H9 (cell line): Measurements from ENCODE around the gene LNX2. TPM values are rescaled to one million over a fixed set of nuclear protein-coding genes. Genes with fewer than 3 reads are reported as not detected.

ENCODE experiments used
- DNase-seq: peaks from one replicate; pipeline ENCODE4 v3.0.0-alpha.2; 2017
- H2AFZ ChIP-seq: one replicate; pipeline ENCODE4 v1.6.1; 2013; ENCODE audit warnings: mild to moderate bottlenecking, low read length, control low read depth, moderate library complexity
- H2AK5ac ChIP-seq: 2 replicates; pipeline ENCODE4 v1.6.1; 2013; ENCODE audit warnings: low read length, control low read depth, mixed read lengths; ENCODE audit not compliant: insufficient read length
- H2BK120ac ChIP-seq: one replicate; pipeline ENCODE4 v1.6.1; 2013; ENCODE audit warnings: low read depth, mild to moderate bottlenecking, low read length, control low read depth, inconsistent platforms; ENCODE audit not compliant: poor library complexity, severe bottlenecking
- H2BK12ac ChIP-seq: 2 replicates; pipeline ENCODE4 v1.6.1; 2013; ENCODE audit warnings: low read length, control low read depth, mixed read lengths, low read depth; ENCODE audit not compliant: insufficient read length
- H2BK15ac ChIP-seq: 2 replicates; pipeline ENCODE4 v1.6.1; 2013; ENCODE audit warnings: low read depth, low read length, control low read depth
- H2BK20ac ChIP-seq: one replicate; pipeline ENCODE4 v1.6.1; 2013; ENCODE audit warnings: low read depth, mild to moderate bottlenecking, low read length, control low read depth, inconsistent platforms; ENCODE audit not compliant: poor library complexity, severe bottlenecking
- H2BK5ac ChIP-seq: 2 replicates; pipeline ENCODE4 v1.6.1; 2013; ENCODE audit warnings: low read length, control low read depth, mixed read lengths; ENCODE audit not compliant: insufficient read length
- H3K14ac ChIP-seq: 2 replicates; pipeline ENCODE4 v1.6.1; 2013; ENCODE audit warnings: low read length, control low read depth; ENCODE audit not compliant: insufficient read depth
- H3K18ac ChIP-seq: 2 replicates; pipeline ENCODE4 v1.6.1; 2013; ENCODE audit warnings: low read depth, mild to moderate bottlenecking, mixed read lengths, low read length, control low read depth; ENCODE audit not compliant: insufficient read length
- H3K23ac ChIP-seq: 2 replicates; pipeline ENCODE4 v1.6.1; 2013; ENCODE audit warnings: low read length, control low read depth, mixed read lengths, low read depth; ENCODE audit not compliant: insufficient read length
- H3K23me2 ChIP-seq: 2 replicates; pipeline ENCODE4 v1.6.1; 2013; ENCODE audit warnings: low read depth, mild to moderate bottlenecking, mixed read lengths, low read length, control low read depth; ENCODE audit not compliant: insufficient read length, poor library complexity, severe bottlenecking
- H3K27ac ChIP-seq: 2 replicates; pipeline ENCODE4 v1.5.1; 2013; ENCODE audit warnings: low read length, control low read depth, mixed read lengths, low read depth; ENCODE audit not compliant: insufficient read length
- H3K27me3 ChIP-seq: 2 replicates; pipeline ENCODE4 v1.6.1; 2013; ENCODE audit warnings: low read length, control low read depth, inconsistent platforms; ENCODE audit not compliant: insufficient read depth
- H3K4ac ChIP-seq: 2 replicates; pipeline ENCODE4 v1.6.1; 2013; ENCODE audit warnings: low read depth, mild to moderate bottlenecking, control low read depth, inconsistent platforms, low read length, moderate library complexity
- H3K4me1 ChIP-seq: 2 replicates; pipeline ENCODE4 v1.6.1; 2013; ENCODE audit warnings: low read length, control low read depth, inconsistent platforms; ENCODE audit not compliant: insufficient read depth
- H3K4me2 ChIP-seq: 2 replicates; pipeline ENCODE4 v1.6.1; 2013; ENCODE audit warnings: low read length, control low read depth, mixed read lengths; ENCODE audit not compliant: insufficient read length, insufficient read depth
- H3K56ac ChIP-seq: 2 replicates; pipeline ENCODE4 v1.6.1; 2013; ENCODE audit warnings: low read depth, mild to moderate bottlenecking, mixed read lengths, low read length, control low read depth; ENCODE audit not compliant: insufficient read length
- H3K79me1 ChIP-seq: 2 replicates; pipeline ENCODE4 v1.6.1; 2013; ENCODE audit warnings: low read depth, mild to moderate bottlenecking, moderate library complexity, low read length, control low read depth, inconsistent platforms; ENCODE audit not compliant: insufficient read depth, poor library complexity, severe bottlenecking
- H3K79me2 ChIP-seq: 2 replicates; pipeline ENCODE4 v1.6.1; 2013; ENCODE audit warnings: low read length, control low read depth, inconsistent platforms; ENCODE audit not compliant: insufficient read depth
- H3K9ac ChIP-seq: 2 replicates; pipeline ENCODE4 v1.6.1; 2013; ENCODE audit warnings: low read length, control low read depth, mixed read lengths; ENCODE audit not compliant: insufficient read length; ENCODE audit errors: extremely low read depth
- H3K9me3 ChIP-seq: one replicate; pipeline ENCODE4 v1.6.1; 2013; ENCODE audit warnings: low read depth, low read length, inconsistent platforms; ENCODE audit not compliant: control insufficient read depth
- H3T11ph ChIP-seq: one replicate; pipeline ENCODE4 v1.6.1; 2013; ENCODE audit warnings: mild to moderate bottlenecking, low read length, control low read depth, inconsistent platforms
- H4K20me1 ChIP-seq: one replicate; pipeline ENCODE4 v1.6.1; 2013; ENCODE audit not compliant: control insufficient read depth, insufficient read length, insufficient read depth
- H4K5ac ChIP-seq: 2 replicates; pipeline ENCODE4 v1.6.1; 2013; ENCODE audit warnings: low read depth, mild to moderate bottlenecking, mixed read lengths, low read length, control low read depth; ENCODE audit not compliant: insufficient read length
- H4K8ac ChIP-seq: replicated peaks from 2 replicates; pipeline ENCODE4 v1.6.1; 2013; ENCODE audit warnings: low read length, control low read depth, mixed read lengths, low read depth; ENCODE audit not compliant: insufficient read length
- H4K91ac ChIP-seq: 2 replicates; pipeline ENCODE4 v1.6.1; 2013; ENCODE audit warnings: low read depth, mild to moderate bottlenecking, moderate library complexity, mixed read lengths, low read length, control low read depth; ENCODE audit not compliant: insufficient read length
- H3K27ac Mint-ChIP-seq, 3 experiments: 2 replicates in 2 of 3; 3 replicates in 1 of 3; pipeline ENCODE4 v1.8.0; 2020 to 2021; ENCODE audit warnings: mixed read lengths in 3 of 3, mild to moderate bottlenecking in 1 of 3, moderate library complexity in 1 of 3
- H3K27me3 Mint-ChIP-seq: 2 replicates; pipeline ENCODE4 v1.8.0; 2021; ENCODE audit warnings: low read depth, mild to moderate bottlenecking, moderate library complexity, mixed read lengths
- H3K36me3 Mint-ChIP-seq, 3 experiments: 2 replicates in 2 of 3; 3 replicates in 1 of 3; pipeline ENCODE4 v1.8.0; 2020 to 2021; ENCODE audit warnings: low read depth in 3 of 3, mixed read lengths in 3 of 3; ENCODE audit not compliant: insufficient read depth in 1 of 3
- H3K4me1 Mint-ChIP-seq, 2 experiments: 2 replicates each; pipeline ENCODE4 v1.8.0; 2020; ENCODE audit warnings: mixed read lengths in 2 of 2
- H3K4me3 Mint-ChIP-seq, 2 experiments: 2 replicates in 1 of 2; 3 replicates in 1 of 2; pipeline ENCODE4 v1.8.0; 2020 to 2021; ENCODE audit warnings: mild to moderate bottlenecking in 2 of 2, mixed read lengths in 2 of 2, moderate library complexity in 1 of 2
- H3K9me3 Mint-ChIP-seq, 2 experiments: 2 replicates in 1 of 2; 3 replicates in 1 of 2; pipeline ENCODE4 v1.8.0; 2020; ENCODE audit warnings: mild to moderate bottlenecking in 2 of 2, mixed read lengths in 2 of 2, moderate library complexity in 1 of 2
- WGBS: extraction: QIAGEN DNeasy Blood & Tissue Kit; methylation state at CpG from one replicate; pipeline ENCODE4 v1.1.7; 2013; ENCODE audit warnings: missing lambda C conversion rate, low lambda C conversion rate, mixed read lengths; ENCODE audit not compliant: insufficient read length; ENCODE audit errors: extremely low coverage; 5-methylcytosine and 5-hydroxymethylcytosine counted together
- total RNA-seq: library from RNA; stranded (reverse); gene quantifications from 2 replicates; pipeline ENCODE4 v1.2.1, GENCODE V29; 2021
- TF ChIP-seq, protein P1 (sequence below): fragments of 200-600 bp; sonication (generic); conservative IDR thresholded peaks from 3 replicates; pipeline ENCODE4 v1.8.0; 2021; ENCODE audit warnings: antibody characterized with exemption, mild to moderate bottlenecking

Gene LNX2
- total RNA-seq, 1 experiment from 2014 or later, result 12.4 TPM

GRCh38 chr13:27627380-27627779 lies 7.1 kb upstream of the LNX2 start:
- Histone ChIP-seq H3K4me2 (no peak overlapping the region), H2BK12ac (no peak overlapping the region), H3K18ac (no peak overlapping the region), H3K56ac (no peak overlapping the region), H3K79me2 (peaks cover 12% of the 10 kb centered on the region; the same call in 1 of the 2 replicates), H2AFZ (no peak overlapping the region), H3K23ac (no peak overlapping the region), H4K20me1 (no peaks in the 10 kb centered on the region), H3K14ac (no peak overlapping the region), H3K9me3 (no peaks in the 10 kb centered on the region), H2BK5ac (no peak overlapping the region), H2AK5ac (no peak overlapping the region), H4K91ac (no peak overlapping the region), H2BK20ac (no peak overlapping the region), H3K27me3 (no peaks in the 10 kb centered on the region), H3K23me2 (peaks cover under 1% of the 10 kb centered on the region), H3T11ph (no peak overlapping the region), H3K9ac (no peak overlapping the region), H2BK15ac (no peak overlapping the region), H2BK120ac (no peak overlapping the region), H3K4ac (no peak overlapping the region), H4K5ac (no peak overlapping the region), H3K79me1 (peaks cover 3% of the 10 kb centered on the region), H4K8ac (no peak overlapping the region), H3K4me1 (no peaks in the 10 kb centered on the region; the same call in 1 of the 2 replicates), H3K27ac (no peak overlapping the region)
- TF ChIP-seq, protein P1, sequence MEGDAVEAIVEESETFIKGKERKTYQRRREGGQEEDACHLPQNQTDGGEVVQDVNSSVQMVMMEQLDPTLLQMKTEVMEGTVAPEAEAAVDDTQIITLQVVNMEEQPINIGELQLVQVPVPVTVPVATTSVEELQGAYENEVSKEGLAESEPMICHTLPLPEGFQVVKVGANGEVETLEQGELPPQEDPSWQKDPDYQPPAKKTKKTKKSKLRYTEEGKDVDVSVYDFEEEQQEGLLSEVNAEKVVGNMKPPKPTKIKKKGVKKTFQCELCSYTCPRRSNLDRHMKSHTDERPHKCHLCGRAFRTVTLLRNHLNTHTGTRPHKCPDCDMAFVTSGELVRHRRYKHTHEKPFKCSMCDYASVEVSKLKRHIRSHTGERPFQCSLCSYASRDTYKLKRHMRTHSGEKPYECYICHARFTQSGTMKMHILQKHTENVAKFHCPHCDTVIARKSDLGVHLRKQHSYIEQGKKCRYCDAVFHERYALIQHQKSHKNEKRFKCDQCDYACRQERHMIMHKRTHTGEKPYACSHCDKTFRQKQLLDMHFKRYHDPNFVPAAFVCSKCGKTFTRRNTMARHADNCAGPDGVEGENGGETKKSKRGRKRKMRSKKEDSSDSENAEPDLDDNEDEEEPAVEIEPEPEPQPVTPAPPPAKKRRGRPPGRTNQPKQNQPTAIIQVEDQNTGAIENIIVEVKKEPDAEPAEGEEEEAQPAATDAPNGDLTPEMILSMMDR, result no peak
- Mint-ChIP-seq H3K27me3 (no peaks in the 10 kb centered on the region; the same call in 1 of the 2 replicates), H3K4me1 (peaks cover 31 to 32% of the 10 kb centered on the region in 2 experiments), H3K9me3 (no peaks in the 10 kb centered on the region), H3K27ac (no peak overlapping the region; a peak in 1 of 7 replicates), H3K4me3 (no peak overlapping the region), H3K36me3 (peaks cover 21 to 33% (median 27%) of the 10 kb centered on the region in 3 experiments)
- no CpG with 5 or more reads among the region's 3 CpGs for WGBS
- DNase-seq, result no peak
